GM08714 (cell line): ENCODE data around the gene ITIH4.

Experiments
- H3K4me3 ChIP-seq: fragments of 200-500 bp; sonication (Bioruptor generic); 2 replicates; pipeline ENCODE4 v1.5.1; 2014; ENCODE audit warnings: mild to moderate bottlenecking, low read length, inconsistent platforms
- ZNF274 ChIP-seq: IDR thresholded peaks from 2 replicates; pipeline ENCODE4 v1.6.1; 2012; ENCODE audit warnings: mild to moderate bottlenecking, low read depth, low read length

ITIH4 gene

GRCh38 chr3:52833202-52833601, 2.7 kb upstream of the ITIH4 start:
- TF ChIP-seq ZNF274: no peak
- H3K4me3 ChIP-seq: no peak overlapping the region

- no peak overlapping the region for H3K4me3 ChIP-seq
- no peak for TF ChIP-seq ZNF274
These were observed 1.2 kb upstream of the ITIH4 start for GRCh38 chr3:52831500-52832301.

- no peak overlapping the region for H3K4me3 ChIP-seq
- TF ChIP-seq ZNF274: no peak
These were observed 487 bp downstream of the ITIH4 start for GRCh38 chr3:52829906-52830463.

GRCh38 chr3:52829482-52829881, 990 bp downstream of the ITIH4 start:
- H3K4me3 ChIP-seq: no peak overlapping the region
- no peak for TF ChIP-seq ZNF274

- TF ChIP-seq ZNF274: no peak
- H3K4me3 ChIP-seq: no peak overlapping the region
These were observed 2.6 kb downstream of the ITIH4 start for GRCh38 chr3:52827866-52828376.

- no peak for TF ChIP-seq ZNF274
- no peak overlapping the region for H3K4me3 ChIP-seq
These were observed 3.0 kb downstream of the ITIH4 start for GRCh38 chr3:52827441-52827840.

GRCh38 chr3:52824037-52824436, 6.4 kb downstream of the ITIH4 start:
- no peak for TF ChIP-seq ZNF274

GRCh38 chr3:52822363-52822762, 8.1 kb downstream of the ITIH4 start:
- H3K4me3 ChIP-seq: no peak overlapping the region
- no peak for TF ChIP-seq ZNF274

More at GRCh38 chr3:52824037-52824436, 6.4 kb downstream of the ITIH4 start:
- H3K4me3 ChIP-seq: no peak overlapping the region

GRCh38 chr3:52820736-52821135, 9.7 kb downstream of the ITIH4 start:
- no peak overlapping the region for H3K4me3 ChIP-seq
- TF ChIP-seq ZNF274: no peak

- no peak overlapping the region for H3K4me3 ChIP-seq
- TF ChIP-seq ZNF274: no peak
These were observed 10.5 kb downstream of the ITIH4 start for GRCh38 chr3:52819936-52820335.

- no peak overlapping the region for H3K4me3 ChIP-seq
- TF ChIP-seq ZNF274: no peak
These were observed 12.6 kb downstream of the ITIH4 start for GRCh38 chr3:52817860-52818259.

GRCh38 chr3:52817221-52817620, 13.3 kb downstream of the ITIH4 start:
- no peak overlapping the region for H3K4me3 ChIP-seq
- TF ChIP-seq ZNF274: no peak

- H3K4me3 ChIP-seq: no peak overlapping the region
- no peak for TF ChIP-seq ZNF274
These were observed 13.8 kb downstream of the ITIH4 start for GRCh38 chr3:52816654-52817053.

- H3K4me3 ChIP-seq: no peak overlapping the region
- no peak for TF ChIP-seq ZNF274
These were observed 14.3 kb downstream of the ITIH4 start for GRCh38 chr3:52816199-52816598.

- TF ChIP-seq ZNF274: no peak
- H3K4me3 ChIP-seq: no peak overlapping the region
These were observed 16.7 kb downstream of the ITIH4 start for GRCh38 chr3:52813810-52814209.
